WI38 (cell line): Measurements from ENCODE around the gene PROC.

Source experiments
- H3K4me3 ChIP-seq: 2 replicates; pipeline ENCODE4 v1.5.1; 2011; ENCODE audit warnings: low read depth, mild to moderate bottlenecking, control low read depth, low read length
- TF ChIP-seq, protein P1 (sequence below): IDR thresholded peaks from 2 replicates; pipeline ENCODE4 v1.5.1; 2012; ENCODE audit warnings: low read depth, mild to moderate bottlenecking, control low read depth, low read length

PROC gene

DNA sequence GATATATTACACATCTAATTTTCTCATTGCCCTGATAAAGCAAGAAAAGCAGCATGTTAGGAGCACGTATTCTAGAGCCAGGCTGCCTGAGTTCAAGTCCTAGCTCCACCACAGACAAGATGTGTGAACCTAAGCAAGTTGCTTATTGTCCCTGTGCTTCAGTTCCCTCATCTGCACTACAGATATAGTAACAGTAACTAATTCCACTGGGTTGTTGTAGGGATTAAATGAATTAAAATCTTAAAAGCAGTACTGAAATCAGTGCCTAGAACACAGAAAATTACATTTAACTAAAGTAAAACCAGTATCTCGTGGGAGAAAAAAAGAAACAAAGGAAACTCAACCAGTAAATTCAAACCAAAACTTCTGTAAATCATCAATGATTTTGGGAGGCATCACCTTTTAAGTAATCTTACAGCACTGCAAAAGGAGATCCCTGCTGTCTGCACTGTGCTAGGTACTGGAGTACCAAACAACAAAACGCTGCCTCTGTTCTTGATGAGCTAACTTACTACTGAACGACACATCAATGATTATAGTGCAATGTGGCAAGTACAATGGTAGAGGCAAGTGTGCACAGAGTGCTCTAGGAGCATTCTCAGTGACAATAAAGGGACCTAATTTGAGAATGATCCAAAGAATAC lies 38.4 kb upstream of the PROC start:
- no peak overlapping the region for H3K4me3 ChIP-seq
- TF ChIP-seq, protein P1, sequence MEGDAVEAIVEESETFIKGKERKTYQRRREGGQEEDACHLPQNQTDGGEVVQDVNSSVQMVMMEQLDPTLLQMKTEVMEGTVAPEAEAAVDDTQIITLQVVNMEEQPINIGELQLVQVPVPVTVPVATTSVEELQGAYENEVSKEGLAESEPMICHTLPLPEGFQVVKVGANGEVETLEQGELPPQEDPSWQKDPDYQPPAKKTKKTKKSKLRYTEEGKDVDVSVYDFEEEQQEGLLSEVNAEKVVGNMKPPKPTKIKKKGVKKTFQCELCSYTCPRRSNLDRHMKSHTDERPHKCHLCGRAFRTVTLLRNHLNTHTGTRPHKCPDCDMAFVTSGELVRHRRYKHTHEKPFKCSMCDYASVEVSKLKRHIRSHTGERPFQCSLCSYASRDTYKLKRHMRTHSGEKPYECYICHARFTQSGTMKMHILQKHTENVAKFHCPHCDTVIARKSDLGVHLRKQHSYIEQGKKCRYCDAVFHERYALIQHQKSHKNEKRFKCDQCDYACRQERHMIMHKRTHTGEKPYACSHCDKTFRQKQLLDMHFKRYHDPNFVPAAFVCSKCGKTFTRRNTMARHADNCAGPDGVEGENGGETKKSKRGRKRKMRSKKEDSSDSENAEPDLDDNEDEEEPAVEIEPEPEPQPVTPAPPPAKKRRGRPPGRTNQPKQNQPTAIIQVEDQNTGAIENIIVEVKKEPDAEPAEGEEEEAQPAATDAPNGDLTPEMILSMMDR = no peak

DNA sequence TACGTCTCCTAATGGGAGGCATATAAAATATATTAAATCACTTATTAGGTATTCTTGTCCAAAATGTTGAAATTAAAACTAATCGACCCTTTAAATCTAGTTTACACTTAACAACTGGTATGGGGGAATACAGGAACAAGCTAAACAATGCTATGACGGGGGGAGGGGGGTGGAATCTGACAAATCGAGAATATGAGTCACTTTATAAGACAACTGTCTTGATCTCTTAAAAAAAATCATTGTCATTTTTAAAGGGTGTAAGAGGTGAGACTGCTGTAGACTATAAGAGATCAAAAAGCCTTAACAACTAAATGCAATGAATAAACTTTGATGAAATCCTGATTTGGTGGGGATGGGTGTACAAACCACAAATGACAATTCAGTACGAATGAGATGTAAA lies 36.5 kb upstream of the PROC start:
- no peak overlapping the region for H3K4me3 ChIP-seq
- TF ChIP-seq, protein P1 = no peak

DNA sequence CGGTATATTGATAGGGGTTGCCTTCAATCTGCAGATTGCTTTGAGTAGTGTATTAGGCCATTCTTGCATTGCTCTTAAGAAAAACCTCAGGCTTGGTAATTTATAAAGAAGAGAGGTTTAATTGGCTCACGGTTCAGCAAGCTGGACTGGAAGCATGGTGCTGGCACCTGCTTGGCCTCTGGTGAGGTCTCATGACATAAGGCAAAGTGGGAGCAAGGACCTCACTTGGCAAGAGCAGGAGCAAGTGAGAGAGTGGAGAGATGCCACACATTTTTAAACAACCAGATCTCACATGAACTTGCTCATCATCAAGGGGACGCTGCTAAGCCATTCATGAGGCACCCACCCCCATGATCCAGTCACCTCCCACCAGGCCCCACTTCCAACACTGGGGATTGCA lies 35.4 kb upstream of the PROC start:
- TF ChIP-seq, protein P1 = no peak
- H3K4me3 ChIP-seq = no peak overlapping the region

DNA sequence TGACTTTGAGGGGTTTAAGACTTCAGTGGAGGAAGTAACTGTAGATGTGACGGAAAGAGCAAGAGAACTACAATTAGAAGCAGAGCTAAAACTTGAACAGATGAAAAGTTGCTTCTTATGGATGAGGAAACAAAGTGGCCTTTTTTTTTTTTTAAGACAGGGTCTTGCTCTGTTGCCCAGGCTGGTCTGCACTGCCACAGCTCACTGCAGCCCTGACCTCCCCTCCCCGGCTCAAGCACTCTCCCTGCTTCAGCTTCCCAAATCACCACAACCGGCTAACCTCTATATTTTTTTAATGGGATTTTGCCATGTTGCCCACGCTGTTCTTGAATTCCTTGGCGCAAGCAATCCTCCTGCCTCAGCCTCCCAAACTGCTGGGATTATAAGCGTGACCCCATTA lies 33.7 kb upstream of the PROC start:
- no peak overlapping the region for H3K4me3 ChIP-seq
- TF ChIP-seq, protein P1 = no peak

DNA sequence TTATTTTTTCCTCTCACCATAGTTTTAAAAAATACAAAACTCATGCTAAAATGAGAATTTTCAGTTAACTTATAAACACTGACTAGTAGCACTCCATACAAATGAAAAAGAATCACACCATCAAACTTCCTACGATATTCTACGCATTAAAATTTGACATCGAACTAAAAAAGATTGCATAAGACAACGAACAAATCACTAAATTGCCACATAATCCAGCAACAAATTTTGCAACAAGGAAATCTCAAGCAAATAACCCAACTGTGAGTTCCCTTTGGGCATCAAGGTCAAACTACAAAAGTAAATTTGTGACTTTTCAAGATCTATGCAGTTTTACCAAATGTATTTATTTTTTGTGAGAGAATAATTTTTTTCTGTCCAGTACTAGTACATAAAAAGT lies 32.0 kb upstream of the PROC start:
- H3K4me3 ChIP-seq = peak overlapping the region; percentile 84
- TF ChIP-seq, protein P1 = no peak

DNA sequence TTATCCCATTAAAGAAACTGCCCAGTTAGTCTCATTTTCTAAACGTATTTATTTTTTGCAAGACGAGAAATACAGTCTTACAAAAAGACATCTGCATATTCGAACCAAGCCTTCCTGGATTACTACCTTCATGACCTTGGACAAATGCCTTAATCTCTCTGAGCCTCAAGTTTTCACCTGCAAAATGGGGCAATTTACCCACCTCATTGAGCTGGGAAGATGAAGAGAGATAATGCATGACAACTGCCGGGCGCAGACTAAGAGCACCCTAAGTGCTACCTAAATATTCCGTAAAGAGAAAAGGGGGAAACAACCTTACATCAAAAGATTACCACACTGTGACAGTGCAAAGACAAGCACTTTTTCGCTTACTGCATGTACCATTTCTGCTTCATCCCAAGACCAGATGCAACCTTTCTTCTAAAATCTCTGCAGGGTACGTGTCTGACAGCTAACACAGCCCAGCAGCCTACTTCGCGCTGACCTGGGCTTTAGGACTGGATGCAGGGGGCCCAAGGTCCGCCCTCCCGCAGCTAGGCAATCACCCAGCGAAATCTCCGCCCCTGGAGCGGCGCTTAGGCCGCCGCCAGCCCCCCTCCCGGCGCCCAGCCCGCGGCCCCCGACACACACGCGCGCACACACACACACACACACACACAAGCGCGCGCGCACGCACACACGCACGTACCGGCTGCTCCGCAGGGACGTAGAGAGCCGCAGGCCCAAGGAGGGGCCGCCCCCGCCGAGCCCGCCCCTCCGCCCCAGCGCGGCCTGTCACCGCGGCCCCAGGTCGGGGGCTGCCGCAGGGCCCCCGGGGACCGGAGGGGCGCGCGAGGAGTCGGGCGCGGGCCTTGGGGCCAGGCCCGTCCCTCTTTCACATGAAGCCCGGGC lies 31.2 kb upstream of the PROC start:
- peak overlapping the region; percentile 84 for H3K4me3 ChIP-seq
- TF ChIP-seq, protein P1 = no peak
